DMS 273 (cell line): Measurements from ENCODE around the gene GJB6.

Experiments used
- DNase-seq: peaks from one replicate; lab custom pipeline; 2025; ENCODE audit not compliant: unreplicated experiment; lab: John Stamatoyannopoulos, UW

GJB6 gene

GRCh38 chr13:20188667-20189553, 43.2 kb downstream of the GJB6 start:
- no peak for DNase-seq

- DNase-seq, result no peak
These were observed 45.3 kb downstream of the GJB6 start for GRCh38 chr13:20186771-20187170.

GRCh38 chr13:20185366-20186056, 46.6 kb downstream of the GJB6 start:
- DNase-seq, result no peak

DNA sequence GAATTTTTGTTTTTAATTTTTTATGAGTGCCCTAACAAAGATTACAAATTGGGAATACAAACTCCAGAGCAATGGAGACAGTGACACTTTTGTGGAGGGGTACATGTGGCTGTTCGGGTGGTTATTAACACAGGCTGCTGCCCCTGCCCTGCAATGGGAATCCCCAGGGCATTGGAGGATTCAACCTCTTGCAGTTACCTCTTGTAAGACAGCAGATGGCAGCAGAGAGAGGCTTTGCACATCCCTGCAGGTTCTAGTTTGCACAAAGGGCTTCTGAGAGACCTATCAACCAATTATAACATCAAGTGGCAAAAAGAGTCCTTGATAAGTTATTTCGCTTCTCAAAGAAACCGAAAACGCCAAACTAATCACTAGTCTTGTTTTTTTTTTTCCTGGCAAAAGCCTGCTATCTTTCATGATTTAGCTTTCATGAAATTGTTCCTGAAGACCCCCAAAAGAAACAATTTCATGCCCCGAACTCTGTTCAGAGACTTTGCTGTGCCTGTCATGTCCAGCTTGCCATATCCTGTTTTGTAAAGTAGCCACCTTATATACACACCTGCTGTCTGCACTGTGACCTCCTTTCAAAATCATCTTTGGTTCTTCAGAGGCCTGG, 49.8 kb downstream of the GJB6 start:
- peak; percentile 78 for DNase-seq

DNA sequence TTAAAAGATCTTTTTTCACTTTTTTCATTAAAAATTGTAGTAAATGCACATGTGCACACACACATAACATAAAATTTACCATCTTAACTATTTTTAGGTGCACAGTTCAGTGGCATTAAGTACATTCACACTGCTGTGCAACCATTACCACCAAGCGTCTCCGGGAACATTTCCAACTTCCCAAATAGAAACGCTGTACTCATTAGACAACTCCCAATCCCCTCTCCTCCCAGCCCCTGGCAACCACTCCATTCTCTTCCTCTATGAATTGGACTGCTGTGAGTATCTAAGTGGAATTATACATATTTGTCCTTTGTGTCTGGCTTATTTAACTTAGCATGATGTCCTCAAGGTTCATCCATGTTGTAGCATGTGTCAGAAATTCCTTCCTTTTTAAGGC, 50.9 kb downstream of the GJB6 start:
- DNase-seq, result no peak

- DNase-seq, result no peak
These were observed 54.0 kb downstream of the GJB6 start for GRCh38 chr13:20178156-20178555.

GRCh38 chr13:20177049-20177831, 54.9 kb downstream of the GJB6 start:
- DNase-seq, result no peak

- no peak for DNase-seq
These were observed 56.0 kb downstream of the GJB6 start for GRCh38 chr13:20175907-20176652.

DNA sequence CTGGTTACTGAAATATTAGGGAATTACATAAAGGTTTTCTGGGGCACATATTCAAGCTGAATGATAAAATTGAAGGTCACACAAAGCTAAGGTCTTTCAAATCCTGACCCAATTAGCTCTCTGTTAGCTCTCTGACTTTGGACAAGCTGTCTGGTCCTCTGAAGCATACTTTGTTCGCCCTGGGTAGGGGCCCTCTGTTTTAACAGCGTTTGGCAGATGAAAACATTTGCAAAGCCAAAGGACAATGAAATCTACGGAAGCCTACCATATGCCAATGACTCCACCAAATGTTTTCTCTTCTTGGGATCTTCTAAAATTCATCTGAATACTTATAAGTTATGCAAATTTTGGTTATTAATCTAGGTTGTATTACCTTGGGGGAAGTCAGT, 56.7 kb downstream of the GJB6 start:
- no peak for DNase-seq

GRCh38 chr13:20174656-20175405, 57.3 kb downstream of the GJB6 start:
- DNase-seq, result peak; percentile 49

DNA sequence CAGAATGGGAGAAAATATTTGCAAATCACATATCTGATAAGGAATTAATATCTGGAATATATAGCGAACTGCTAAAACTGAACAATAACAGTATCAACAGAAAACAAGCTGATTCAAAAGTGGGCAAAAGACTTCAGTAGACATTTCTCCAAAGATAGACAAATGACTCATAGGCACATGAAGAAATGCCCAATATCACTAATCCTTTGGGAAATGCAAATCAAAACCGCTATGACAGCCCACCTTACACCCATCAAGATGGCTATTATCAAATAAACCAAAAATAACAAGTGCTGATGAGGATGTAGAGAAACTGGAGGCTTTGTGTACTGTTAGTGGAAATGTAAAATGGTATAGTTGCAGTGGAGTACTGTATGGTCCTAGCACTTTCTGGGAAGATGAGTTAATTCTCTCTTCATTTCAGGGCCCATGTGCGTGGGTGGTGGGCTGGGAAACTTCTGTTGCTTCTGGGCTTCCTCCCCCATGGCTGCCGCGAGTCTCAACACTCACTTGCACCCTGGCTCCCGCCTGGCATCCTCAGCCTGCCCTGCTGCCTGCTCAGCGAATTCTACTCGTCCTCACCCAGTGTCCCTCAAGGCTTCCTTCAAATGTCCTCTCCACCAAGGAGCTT, 58.9 kb downstream of the GJB6 start:
- no peak for DNase-seq
